Stimulated activated CD8-positive, alpha-beta memory T cell treated with anti-CD3 and anti-CD28 coated beads, Interleukin-12 subunit alpha, Interleukin-12 subunit beta, amount 100 ng/mL, for 4 hours (primary cell): ENCODE data around the gene CCDC47.
A peak's percentile ranks its signal among the peaks of the same experiment; 100 is the strongest.
"Not testable (repeated sequence)": the region's sequence is repeated elsewhere in the genome, so short reads cannot be mapped to it uniquely, and the experiment has no call there.

Experiments used
- DNase-seq: peaks from one replicate; pipeline ENCODE4 v3.0.0-alpha.2; 2020; ENCODE audit warnings: low read depth

The CCDC47 gene

GRCh38 chr17:63773272-63774140 lies at the start of gene CCDC47:
Gene CCDC47 (minus strand): TSS chr17:63773597. CDS start chr17:63766175, 7,422 bp downstream.
- DNase-seq, result peak; percentile 96

GRCh38 chr17:63822537-63822936 lies 49.1 kb upstream of the CCDC47 start:
- no peak for DNase-seq

- DNase-seq, result no peak
These were observed 48.4 kb upstream of the CCDC47 start for GRCh38 chr17:63821804-63822203.

- DNase-seq, result no peak
These were observed 47.7 kb upstream of the CCDC47 start for GRCh38 chr17:63820963-63821561.

- no peak for DNase-seq
These were observed 46.5 kb upstream of the CCDC47 start for GRCh38 chr17:63819585-63820537.

GRCh38 chr17:63819131-63819530 lies 45.7 kb upstream of the CCDC47 start:
- no peak for DNase-seq

GRCh38 chr17:63817736-63818385 lies 44.5 kb upstream of the CCDC47 start:
- DNase-seq, result no peak

- DNase-seq, result no peak
These were observed 43.3 kb upstream of the CCDC47 start for GRCh38 chr17:63816669-63817068.

GRCh38 chr17:63816123-63816522 lies 42.7 kb upstream of the CCDC47 start:
- no peak for DNase-seq

GRCh38 chr17:63809970-63810369 lies 36.6 kb upstream of the CCDC47 start:
- DNase-seq, result no peak

GRCh38 chr17:63805591-63805990 lies 32.2 kb upstream of the CCDC47 start:
- no peak for DNase-seq

GRCh38 chr17:63804328-63804727 lies 30.9 kb upstream of the CCDC47 start:
- DNase-seq, result no peak

GRCh38 chr17:63800783-63801182 lies 27.4 kb upstream of the CCDC47 start:
- no peak for DNase-seq

GRCh38 chr17:63798572-63799106 lies 25.2 kb upstream of the CCDC47 start:
- no peak for DNase-seq

GRCh38 chr17:63796375-63796774 lies 23.0 kb upstream of the CCDC47 start:
- DNase-seq, result not testable (repeated sequence)

GRCh38 chr17:63792055-63792729 lies 18.8 kb upstream of the CCDC47 start:
- DNase-seq, result no peak

- no peak for DNase-seq
These were observed 16.7 kb upstream of the CCDC47 start for GRCh38 chr17:63790057-63790456.

GRCh38 chr17:63786971-63787711 lies 13.7 kb upstream of the CCDC47 start:
- no peak for DNase-seq

GRCh38 chr17:63786117-63786516 lies 12.7 kb upstream of the CCDC47 start:
- DNase-seq, result no peak

GRCh38 chr17:63785556-63785955 lies 12.2 kb upstream of the CCDC47 start:
- no peak for DNase-seq
